Natural killer cell (primary cell): ENCODE results near the gene NKX6-2. TPM values are rescaled to one million over a fixed set of nuclear protein-coding genes. Genes with fewer than 3 reads are reported as not detected.

Experiments
- ATAC-seq, 3 donors: fragments of 150-1000 bp in 2 of 3; fragments of 200-7000 bp in 1 of 3; cut with Tn5 transposase; 1 replicate in 1 of 3; 2 replicates in 2 of 3; pipeline ENCODE4 v1.10.0; 2021; ENCODE audit warnings: mild to moderate bottlenecking in 2 of 3, moderate library complexity in 2 of 3
- DNase-seq, 2 donors: peaks; one replicate each; pipeline versions ENCODE4 v3.0.0 to v3.0.0-alpha.2; 2013 to 2021; ENCODE audit warnings: mixed read lengths in 1 of 2
- H3K27ac ChIP-seq: one replicate; pipeline ENCODE4 v1.5.1; 2013; ENCODE audit warnings: mild to moderate bottlenecking, low read length
- H3K27me3 ChIP-seq: one replicate; pipeline ENCODE4 v1.6.1; 2013; ENCODE audit warnings: low read length; ENCODE audit not compliant: control insufficient read depth, insufficient read depth
- H3K36me3 ChIP-seq: one replicate; pipeline ENCODE4 v1.6.1; 2013; ENCODE audit warnings: low read length; ENCODE audit not compliant: control insufficient read depth, insufficient read depth
- H3K4me1 ChIP-seq: one replicate; pipeline ENCODE4 v1.6.1; 2013; ENCODE audit warnings: low read length; ENCODE audit not compliant: control insufficient read depth, insufficient read depth
- H3K4me3 ChIP-seq: one replicate; pipeline ENCODE4 v1.5.1; 2013; ENCODE audit warnings: low read length
- H3K9me3 ChIP-seq: one replicate; pipeline ENCODE4 v1.6.1; 2013; ENCODE audit warnings: low read length; ENCODE audit not compliant: control insufficient read depth, insufficient read depth
- H3K27ac Mint-ChIP-seq, 2 donors: one replicate each; pipeline ENCODE4 v1.8.0; 2022; ENCODE audit warnings: mild to moderate bottlenecking in 2 of 2, mixed read lengths in 2 of 2, moderate library complexity in 1 of 2
- H3K27me3 Mint-ChIP-seq, 2 donors: one replicate each; pipeline ENCODE4 v1.8.0; 2022; ENCODE audit warnings: low read depth in 2 of 2, mixed read lengths in 2 of 2
- H3K36me3 Mint-ChIP-seq: one replicate; pipeline ENCODE4 v1.8.0; 2022; ENCODE audit warnings: mixed read lengths
- H3K4me1 Mint-ChIP-seq, 2 donors: one replicate each; pipeline ENCODE4 v1.8.0; 2022; ENCODE audit warnings: mixed read lengths in 2 of 2
- H3K4me3 Mint-ChIP-seq: one replicate; pipeline ENCODE4 v1.8.0; 2022; ENCODE audit warnings: mild to moderate bottlenecking, moderate library complexity, mixed read lengths
- H3K9me3 Mint-ChIP-seq, 2 donors: one replicate each; pipeline ENCODE4 v1.8.0; 2022; ENCODE audit warnings: mixed read lengths in 2 of 2
- CTCF ChIP-seq: fragments of 200-600 bp; IDR thresholded peaks from one replicate; pipeline ENCODE4 v1.8.0; 2022; ENCODE audit warnings: antibody characterized with exemption
- WGBS: methylation state at CpG from one replicate; pipeline ENCODE4 v1.1.7; 2013; ENCODE audit warnings: missing lambda C conversion rate; ENCODE audit not compliant: insufficient coverage; 5-methylcytosine and 5-hydroxymethylcytosine counted together
- intact Hi-C: fragments of 100-400 bp; cut with micrococcal nuclease; formaldehyde crosslinking; loops from one replicate; pipeline ENCODE4 v1.14.2; 2022
- total RNA-seq, 4 donors: library from RNA; stranded (reverse); fragments of 120-200 nt in 1 of 4; gene quantifications; one replicate each; pipeline versions ENCODE4 v1.2.3 to v1.2.4, GENCODE V29; 2013 to 2022

NKX6-2 gene
- total RNA-seq, 3 donors from 2014 or later (not counting 1 experiment from before 2014, with no cell fraction given), result not detected

DNA sequence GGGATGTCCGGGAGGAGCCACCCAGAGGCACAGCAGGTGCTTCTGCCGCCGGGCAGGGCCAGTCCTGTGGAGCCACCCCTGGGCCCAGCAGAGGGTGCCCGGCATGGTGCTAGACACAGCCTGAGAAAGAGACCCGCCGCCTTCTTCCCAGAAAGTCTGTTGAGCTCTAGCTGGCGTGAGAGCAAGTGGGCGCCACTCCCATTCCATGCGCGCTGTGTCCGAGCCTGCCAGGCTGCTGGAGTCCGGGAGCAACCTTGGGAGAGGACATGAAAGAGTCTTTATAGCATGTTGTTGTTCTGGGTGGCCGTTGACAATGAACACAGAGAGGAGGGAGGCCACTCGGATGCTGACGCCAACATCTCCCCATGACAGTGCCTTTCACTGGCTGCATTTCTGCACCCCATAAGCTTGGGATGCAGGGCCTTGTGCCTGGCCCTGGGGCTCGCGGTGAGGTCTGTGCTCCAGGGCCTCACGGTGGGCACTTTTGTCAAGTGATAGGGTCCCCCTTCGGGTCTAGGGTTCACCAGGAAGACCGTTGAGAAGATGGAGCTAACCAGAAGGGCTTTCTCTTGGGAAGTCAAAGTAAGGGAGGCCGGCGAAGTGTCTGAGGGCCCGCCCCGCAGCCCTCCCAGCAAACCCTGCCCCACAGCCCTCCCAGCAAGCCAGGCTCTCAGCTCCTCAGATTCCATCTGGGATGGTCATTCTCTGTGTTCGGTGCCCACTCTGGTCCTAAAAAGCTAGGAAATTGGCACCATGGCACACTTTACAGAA is 47.3 kb downstream of the NKX6-2 start:
- Histone ChIP-seq H3K36me3 (no peaks in the 10 kb centered on the region), H3K4me1 (no peaks in the 10 kb centered on the region), H3K27ac (no peak overlapping the region), H3K9me3 (no peaks in the 10 kb centered on the region), H3K4me3 (no peak overlapping the region), H3K27me3 (no peaks in the 10 kb centered on the region)
- H3K27ac Mint-ChIP-seq, result no peak overlapping the region
- intact Hi-C loops, result no loop called here
- TF ChIP-seq CTCF, result no peak
- H3K27me3 Mint-ChIP-seq, result no peaks in the 10 kb centered on the region
- H3K36me3 Mint-ChIP-seq, result no peaks in the 10 kb centered on the region
- no peak for ATAC-seq
- no peak overlapping the region for H3K4me3 Mint-ChIP-seq
- WGBS, result 96% methylated on average over 25 of the region's 25 CpGs
- no peaks in the 10 kb centered on the region for H3K4me1 Mint-ChIP-seq
- no peak for DNase-seq
- H3K9me3 Mint-ChIP-seq, result no peaks in the 10 kb centered on the region

- H3K4me1 ChIP-seq, result no peaks in the 10 kb centered on the region
- Mint-ChIP-seq H3K27me3 (no peaks in the 10 kb centered on the region), H3K4me1 (no peaks in the 10 kb centered on the region), H3K4me3 (no peak overlapping the region), H3K36me3 (no peaks in the 10 kb centered on the region), H3K9me3 (no peaks in the 10 kb centered on the region), H3K27ac (no peak overlapping the region)
- TF ChIP-seq CTCF, result no peak
- WGBS, result 92% methylated on average over 15 of the region's 16 CpGs
- no peaks in the 10 kb centered on the region for H3K9me3 ChIP-seq
- no peak for DNase-seq
- H3K36me3 ChIP-seq, result no peaks in the 10 kb centered on the region
- H3K4me3 ChIP-seq, result no peak overlapping the region
- H3K27ac ChIP-seq, result no peak overlapping the region
- no peak for ATAC-seq
- intact Hi-C loops, result no loop called here
- H3K27me3 ChIP-seq, result no peaks in the 10 kb centered on the region
These were observed 48.4 kb downstream of the NKX6-2 start for GRCh38 chr10:132737390-132738048.

DNA sequence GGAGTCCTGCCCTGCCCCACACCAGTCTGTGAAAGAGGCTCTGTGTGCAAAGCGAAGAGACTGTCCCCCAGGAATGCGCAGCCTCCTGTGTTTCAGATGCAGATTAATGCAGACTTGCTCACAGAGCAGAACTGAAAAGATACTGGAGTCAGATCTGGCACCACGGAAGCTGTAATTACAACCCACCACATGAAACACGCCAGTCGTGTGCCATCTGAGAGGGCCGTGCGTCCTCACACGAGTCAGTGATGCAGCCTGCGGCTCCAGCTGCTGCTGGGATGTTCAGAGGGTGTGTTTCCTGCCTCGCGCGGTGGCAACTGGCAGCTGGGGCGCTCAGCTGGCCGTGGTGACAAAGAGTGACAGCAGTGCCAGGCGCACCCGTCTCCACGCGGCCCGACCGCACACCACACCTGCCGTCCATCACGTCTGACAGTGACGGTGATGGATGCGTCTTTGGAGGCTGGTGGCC is 50.0 kb downstream of the NKX6-2 start:
- TF ChIP-seq CTCF, result no peak
- Histone ChIP-seq H3K4me1 (no peaks in the 10 kb centered on the region), H3K4me3 (no peak overlapping the region), H3K9me3 (no peaks in the 10 kb centered on the region), H3K27ac (no peak overlapping the region), H3K27me3 (no peaks in the 10 kb centered on the region), H3K36me3 (no peaks in the 10 kb centered on the region)
- no peaks in the 10 kb centered on the region for H3K4me1 Mint-ChIP-seq
- no peak for ATAC-seq
- H3K9me3 Mint-ChIP-seq, result no peaks in the 10 kb centered on the region
- no peak for DNase-seq
- intact Hi-C loops, result no loop called here
- WGBS, result 82% methylated on average over 24 of the region's 24 CpGs
- H3K4me3 Mint-ChIP-seq, result no peak overlapping the region
- no peaks in the 10 kb centered on the region for H3K27me3 Mint-ChIP-seq
- no peak overlapping the region for H3K27ac Mint-ChIP-seq
- H3K36me3 Mint-ChIP-seq, result no peaks in the 10 kb centered on the region
